GM18498 (cell line): ENCODE data around the gene CPED1.
A peak's percentile ranks its signal among the peaks of the same experiment; 100 is the strongest.
"Not testable (repeated sequence)": the region's sequence is repeated elsewhere in the genome, so short reads cannot be mapped to it uniquely, and the experiment has no call there.

ENCODE experiments used
- ATAC-seq: cut with Tn5 transposase; IDR thresholded peaks from one replicate; pipeline ENCODE4 v1.9.1; 2021; ENCODE audit warnings: mild to moderate bottlenecking, moderate library complexity; ENCODE audit not compliant: unreplicated experiment

The CPED1 gene

GRCh38 chr7:121212036-121212435 lies 223.5 kb downstream of the CPED1 start:
- no peak for ATAC-seq

DNA sequence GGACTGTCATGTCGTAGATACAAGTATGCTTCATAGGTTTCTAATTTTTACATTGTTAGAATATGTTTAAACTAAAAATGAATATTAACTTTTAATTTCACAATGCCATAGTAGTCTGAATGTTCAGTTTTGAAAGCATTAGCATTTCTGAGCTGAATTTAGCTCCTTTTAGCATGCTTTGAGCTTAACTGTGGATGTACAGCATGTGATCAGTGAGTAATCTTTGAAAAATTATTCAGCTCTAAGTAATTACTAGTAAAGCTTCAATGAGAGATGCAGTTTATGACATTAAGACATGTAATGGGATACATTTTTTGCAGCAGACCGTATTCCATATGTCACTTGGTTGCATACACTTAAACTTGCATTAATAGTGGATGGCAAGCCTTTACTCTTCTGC lies 226.1 kb downstream of the CPED1 start:
- ATAC-seq: no peak

- ATAC-seq: no peak
Observed at GRCh38 chr7:121219026-121219425, 230.5 kb downstream of the CPED1 start.

GRCh38 chr7:121221108-121221507 lies 232.6 kb downstream of the CPED1 start:
- not testable (repeated sequence) for ATAC-seq

- no peak for ATAC-seq
Observed at GRCh38 chr7:121228779-121229178, 240.3 kb downstream of the CPED1 start.

GRCh38 chr7:121235201-121235600 lies 246.7 kb downstream of the CPED1 start:
- ATAC-seq: no peak

- ATAC-seq: no peak
Observed at GRCh38 chr7:121237601-121238000, 249.1 kb downstream of the CPED1 start.

GRCh38 chr7:121244120-121244870 lies 255.8 kb downstream of the CPED1 start:
- no peak for ATAC-seq

DNA sequence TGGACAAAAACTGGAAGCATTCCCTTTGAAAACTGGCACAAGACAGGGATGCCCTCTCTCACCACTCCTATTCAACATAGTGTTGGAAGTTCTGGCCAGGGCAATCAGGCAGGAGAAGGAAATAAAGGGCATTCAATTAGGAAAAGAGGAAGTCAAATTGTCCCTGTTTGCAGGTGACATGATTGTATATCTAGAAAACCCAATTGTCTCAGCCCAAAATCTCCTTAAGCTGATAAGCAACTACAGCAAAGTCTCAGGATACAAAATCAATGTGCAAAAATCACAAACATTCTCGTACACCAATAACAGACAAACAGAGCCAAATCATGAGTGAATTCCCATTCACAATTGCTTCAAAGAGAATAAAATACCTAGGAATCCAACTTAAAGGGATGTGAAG lies 262.9 kb downstream of the CPED1 start:
- ATAC-seq: not testable (repeated sequence)

GRCh38 chr7:121252523-121253235 lies 264.2 kb downstream of the CPED1 start:
- not testable (repeated sequence) for ATAC-seq

DNA sequence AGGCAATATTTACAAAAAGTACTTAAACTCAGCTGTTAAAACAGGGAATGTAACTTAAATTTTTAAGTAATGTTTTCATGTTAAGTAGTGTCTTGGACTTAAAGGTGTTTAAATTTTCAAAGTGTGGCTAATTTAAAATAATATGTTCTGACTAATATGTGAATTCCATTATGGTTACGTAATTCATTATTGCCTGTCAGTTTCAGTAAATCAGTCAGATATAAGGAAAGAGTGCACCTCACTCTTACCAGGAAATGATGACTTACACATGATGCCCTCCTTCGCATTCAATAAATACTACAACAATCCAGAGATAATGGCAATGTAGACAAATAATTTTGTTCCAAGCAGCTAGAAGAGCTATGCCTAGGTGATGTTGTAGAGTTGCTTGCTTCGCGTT lies 271.3 kb downstream of the CPED1 start:
- no peak for ATAC-seq

GRCh38 chr7:121261207-121261884 lies 272.8 kb downstream of the CPED1 start:
- no peak for ATAC-seq

- ATAC-seq: no peak
Observed at GRCh38 chr7:121262221-121262620, 273.7 kb downstream of the CPED1 start.

GRCh38 chr7:121262969-121263368 lies 274.5 kb downstream of the CPED1 start:
- ATAC-seq: no peak

GRCh38 chr7:121266307-121266894 lies 277.9 kb downstream of the CPED1 start:
- ATAC-seq: no peak

- no peak for ATAC-seq
Observed at GRCh38 chr7:121267612-121268011, 279.1 kb downstream of the CPED1 start.

DNA sequence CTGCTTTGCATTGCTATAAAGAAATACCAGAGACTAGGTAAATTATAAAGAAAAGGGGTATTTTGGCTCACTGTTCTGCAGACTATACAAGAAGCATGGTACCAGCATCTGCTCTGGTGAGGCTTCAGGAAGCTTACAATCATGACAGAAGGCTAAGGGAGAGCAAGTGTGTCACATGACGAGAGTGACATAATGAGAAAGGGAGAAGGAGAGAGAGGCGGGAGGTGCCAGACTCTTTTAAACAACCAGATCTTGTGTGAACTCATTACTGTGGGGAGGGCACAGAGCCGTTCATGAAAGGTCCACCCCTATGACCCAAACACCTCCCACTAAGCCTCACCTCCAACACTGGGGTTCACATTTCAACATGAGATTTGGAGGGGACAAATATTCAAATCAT lies 281.3 kb downstream of the CPED1 start:
- ATAC-seq: no peak

DNA sequence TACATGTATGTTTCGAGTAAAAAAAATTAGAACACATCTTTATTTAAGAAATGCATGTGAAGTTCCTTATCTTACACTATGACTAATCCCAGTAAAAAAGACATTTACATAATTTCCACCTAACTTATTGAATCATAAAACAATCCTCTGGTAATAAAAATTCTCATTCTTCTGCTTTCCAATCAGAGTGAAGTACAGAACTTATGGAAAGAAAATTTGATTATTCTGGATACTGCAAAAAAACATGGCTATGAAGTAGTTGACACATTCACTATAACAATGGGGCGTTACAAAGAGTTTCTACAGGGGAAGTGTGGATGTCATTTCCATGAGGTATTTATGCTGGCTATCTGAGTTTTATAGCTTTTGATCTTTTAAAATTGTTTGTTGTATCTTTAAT lies 282.6 kb downstream of the CPED1 start:
- no peak for ATAC-seq

DNA sequence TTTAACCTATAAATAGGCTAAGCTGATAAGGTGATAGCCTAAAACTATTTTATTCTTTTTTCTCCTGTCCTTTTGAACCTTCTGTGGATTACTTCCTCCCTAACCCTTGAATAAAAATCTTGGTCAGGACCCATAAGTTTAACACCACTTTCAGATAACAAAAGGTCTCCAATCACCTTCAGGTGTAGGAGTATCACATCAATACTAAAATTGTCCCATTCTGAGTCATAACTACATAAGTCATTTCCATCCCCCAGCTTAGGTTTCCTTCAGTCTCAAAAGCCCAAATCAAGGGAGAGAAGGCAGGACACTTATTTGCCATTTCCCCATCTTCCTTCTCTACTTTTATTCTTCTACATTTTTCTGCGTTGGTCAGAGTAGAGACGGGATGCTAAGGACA lies 283.4 kb downstream of the CPED1 start:
- ATAC-seq: peak; percentile 37

- no peak for ATAC-seq
Observed at GRCh38 chr7:121272676-121273075, 284.2 kb downstream of the CPED1 start.

GRCh38 chr7:121273467-121274167 lies 285.1 kb downstream of the CPED1 start:
- ATAC-seq: peak; percentile 47
